Erythroblast (primary cell): ENCODE measurements around the gene SOX5.

Experiments
- GATA1 ChIP-seq: IDR thresholded peaks from 2 replicates; pipeline ENCODE4 v1.6.1; 2011; ENCODE audit warnings: low read depth, mild to moderate bottlenecking, control low read depth, low read length, moderate library complexity
- POLR2A ChIP-seq: IDR thresholded peaks from 2 replicates; pipeline ENCODE4 v1.6.1; 2011; ENCODE audit warnings: mild to moderate bottlenecking, low read length

- TF ChIP-seq POLR2A: no peak
- TF ChIP-seq GATA1: no peak
These were observed 390.2 kb downstream of the SOX5 start for GRCh38 chr12:23559268-23559753.
